Measurements from ENCODE around the gene NR3C1.
A peak's percentile ranks its signal among the peaks of the same experiment; 100 is the strongest.

Gene NR3C1

DNA sequence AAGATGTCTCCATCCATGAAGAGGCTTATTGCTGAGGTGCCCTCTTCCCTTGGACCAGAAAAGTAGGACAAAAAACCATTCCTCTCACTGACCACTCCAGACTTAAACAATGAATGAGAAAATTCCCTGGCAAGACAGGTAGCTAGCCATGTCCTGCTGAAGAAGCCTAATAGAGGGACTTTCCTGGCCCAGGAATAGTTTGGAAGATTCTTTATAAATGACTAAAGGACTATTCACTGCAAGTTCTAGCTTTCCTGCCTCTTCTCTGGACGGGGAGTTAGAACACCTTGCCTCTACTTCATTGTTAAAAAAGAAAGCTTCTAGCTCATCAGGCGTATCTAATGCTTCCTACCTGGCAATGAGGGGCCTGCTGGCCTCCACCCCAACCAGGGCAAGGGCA is 153.6 kb downstream of the NR3C1 start:
- no peak for DNase-seq

DNA sequence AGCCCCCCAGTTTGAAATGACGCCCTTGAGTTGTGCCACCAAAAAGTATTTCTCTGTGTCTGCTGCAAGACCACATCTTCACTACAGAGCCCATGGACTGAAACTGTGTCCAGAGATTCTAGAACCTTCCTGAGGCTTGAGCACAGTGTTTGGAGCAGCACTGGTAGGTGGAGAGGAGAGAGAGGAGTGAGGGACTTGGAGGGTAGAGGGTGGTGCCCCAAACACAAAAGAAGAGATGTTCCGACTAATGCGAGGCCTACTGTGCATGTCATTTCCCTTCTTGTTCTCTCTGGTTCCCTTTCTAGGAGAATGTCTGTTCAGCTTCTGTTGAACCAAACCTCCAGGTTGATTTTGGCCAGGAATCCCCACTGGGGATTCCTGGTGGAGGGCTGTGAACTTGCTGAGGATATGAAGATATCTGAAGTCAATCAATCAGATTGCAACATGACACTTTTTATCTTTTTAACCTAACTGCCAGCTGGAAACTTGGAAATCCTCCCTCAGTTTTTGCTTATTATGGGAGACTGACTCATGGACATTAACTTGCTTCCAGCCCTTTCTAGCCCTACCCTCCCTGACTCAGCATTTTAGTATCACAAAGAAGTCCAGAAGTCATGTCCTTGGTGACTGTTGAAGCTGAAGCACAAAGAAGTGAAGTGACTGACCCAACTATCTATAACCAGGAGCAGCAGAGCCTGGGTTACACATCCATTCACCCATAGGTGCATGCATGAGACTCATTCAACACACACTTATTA is 154.5 kb downstream of the NR3C1 start:
- DNase-seq, result peak; percentile 57

DNA sequence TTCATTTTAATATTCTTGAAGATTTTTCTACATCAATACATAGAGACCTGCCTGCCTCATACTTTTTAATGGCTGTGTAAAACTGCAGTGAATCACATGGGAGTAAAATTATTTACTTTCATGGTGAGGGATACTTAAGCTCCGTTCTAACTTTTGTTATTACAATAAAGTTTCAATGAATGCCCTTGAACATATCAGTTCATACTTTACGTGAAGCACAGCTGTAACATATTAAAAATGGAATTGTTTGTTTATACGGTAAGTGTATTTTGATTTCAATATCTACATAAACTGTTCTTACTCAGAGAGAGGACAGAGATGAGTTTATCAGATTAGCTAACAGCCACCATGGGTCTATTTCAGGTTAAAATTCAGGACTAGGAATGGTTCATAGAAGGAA is 155.1 kb downstream of the NR3C1 start:
- DNase-seq, result no peak

DNA sequence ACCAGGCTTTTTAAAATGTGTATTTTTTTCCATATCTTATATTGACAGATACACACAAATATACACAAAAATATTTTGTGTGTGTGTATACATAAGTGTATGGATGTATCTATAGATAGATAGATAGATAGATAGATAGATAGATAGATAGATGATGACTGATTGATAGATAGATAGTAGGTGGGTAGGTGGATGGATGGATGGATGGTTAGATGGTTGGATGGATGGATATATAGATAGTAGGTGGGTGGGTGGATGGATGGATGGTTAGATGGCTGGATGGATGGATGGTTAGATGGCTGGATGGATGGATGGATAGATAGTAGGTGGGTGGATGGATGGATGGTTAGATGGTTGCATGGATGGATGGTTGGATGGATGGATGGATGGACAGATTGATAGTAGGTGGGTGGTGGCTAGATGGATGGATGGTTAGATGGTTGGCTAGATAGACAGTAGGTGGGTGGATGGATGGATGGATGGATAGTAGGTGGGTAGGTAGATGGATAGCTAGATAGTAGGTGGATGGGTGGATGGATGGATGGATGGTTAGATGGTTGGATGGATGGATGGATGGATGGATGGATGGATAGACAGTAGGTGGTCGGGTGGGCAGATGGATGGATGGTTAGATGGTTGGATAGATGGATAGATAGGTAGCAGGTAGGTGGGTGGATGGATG is 156.2 kb downstream of the NR3C1 start:
- no peak for DNase-seq

DNA sequence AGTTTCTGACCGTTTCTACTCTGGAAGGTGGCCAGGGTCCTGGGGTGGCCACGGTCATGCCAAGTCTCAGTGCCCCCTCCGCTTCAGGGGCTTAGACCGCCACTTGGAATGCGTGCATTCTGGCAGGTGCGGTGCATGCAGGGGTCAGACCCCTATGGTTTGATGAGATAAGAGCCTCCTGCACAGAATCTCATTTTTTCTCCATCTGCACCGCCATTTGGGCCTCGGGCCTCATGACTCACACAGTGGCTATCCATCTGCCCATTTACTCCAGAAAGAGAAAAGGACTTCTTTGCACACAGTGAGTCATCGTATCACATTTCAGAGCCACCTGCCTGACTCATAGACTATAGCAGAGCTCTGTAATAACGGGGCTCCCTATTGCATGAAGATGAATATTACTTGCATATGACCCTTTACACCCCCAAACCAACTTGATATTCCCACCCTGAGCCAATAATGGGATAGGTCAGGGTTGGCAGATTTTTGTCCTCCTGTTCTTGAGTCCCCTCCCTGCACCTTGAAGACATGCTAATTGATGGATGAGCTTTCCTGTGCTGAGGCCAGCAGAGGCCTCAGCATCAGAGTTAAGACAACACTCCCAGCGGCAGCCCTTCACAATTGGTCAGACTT is 157.4 kb downstream of the NR3C1 start:
- no peak for DNase-seq

DNA sequence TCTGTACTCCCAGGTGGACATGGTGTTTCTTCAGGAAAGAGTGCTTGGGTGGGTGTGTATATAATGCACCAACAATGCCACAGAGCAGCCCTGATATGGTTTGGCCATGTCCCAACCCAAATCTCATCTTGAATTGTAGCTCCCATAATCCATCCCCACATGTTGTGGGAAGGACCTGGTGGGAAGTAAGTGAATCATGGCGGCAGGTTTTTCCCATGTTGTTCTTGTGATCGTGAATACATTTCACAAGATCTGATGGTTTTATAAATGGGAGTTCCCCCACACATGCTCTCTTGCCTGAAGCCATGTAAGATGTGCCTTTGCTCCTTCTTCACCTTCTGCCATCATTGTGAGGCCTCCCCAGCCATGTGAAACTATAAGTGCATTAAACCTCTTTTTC is 158.5 kb downstream of the NR3C1 start:
- DNase-seq, result no peak

DNA sequence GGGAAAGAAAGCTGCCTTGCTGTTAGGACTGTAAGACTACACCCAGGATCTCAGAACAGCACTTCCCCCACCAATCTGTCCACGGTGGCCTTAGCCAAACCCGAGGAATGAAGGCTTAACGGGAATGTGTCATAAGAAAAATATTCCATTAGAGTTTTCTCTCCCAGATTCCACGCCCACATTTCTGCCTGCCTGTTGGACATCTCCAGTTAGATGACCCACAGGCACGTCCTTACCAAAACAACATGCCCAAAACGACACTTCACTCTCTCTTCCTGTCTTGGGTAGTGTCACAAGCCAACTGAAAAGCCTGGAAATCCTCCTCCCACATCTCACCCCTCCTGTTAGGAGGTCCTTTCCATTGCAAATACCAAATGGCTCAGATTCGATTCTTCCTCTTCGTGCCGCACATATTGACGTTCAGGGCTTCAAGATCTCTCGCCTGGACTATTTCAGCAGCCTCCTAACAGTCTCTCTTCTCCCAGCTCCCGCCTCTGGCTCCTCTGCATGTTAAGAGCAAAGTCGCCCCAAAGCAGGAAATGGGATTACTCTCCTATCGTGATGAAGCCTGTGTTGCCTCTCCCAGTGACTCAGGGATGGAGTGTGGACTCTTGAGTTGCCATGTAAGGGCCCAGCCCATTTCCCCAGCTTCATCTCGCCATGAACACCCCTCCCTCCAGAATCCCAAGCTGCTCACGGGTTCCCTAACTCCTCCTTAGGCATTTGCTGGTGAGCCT is 159.3 kb downstream of the NR3C1 start:
- no peak for DNase-seq

DNA sequence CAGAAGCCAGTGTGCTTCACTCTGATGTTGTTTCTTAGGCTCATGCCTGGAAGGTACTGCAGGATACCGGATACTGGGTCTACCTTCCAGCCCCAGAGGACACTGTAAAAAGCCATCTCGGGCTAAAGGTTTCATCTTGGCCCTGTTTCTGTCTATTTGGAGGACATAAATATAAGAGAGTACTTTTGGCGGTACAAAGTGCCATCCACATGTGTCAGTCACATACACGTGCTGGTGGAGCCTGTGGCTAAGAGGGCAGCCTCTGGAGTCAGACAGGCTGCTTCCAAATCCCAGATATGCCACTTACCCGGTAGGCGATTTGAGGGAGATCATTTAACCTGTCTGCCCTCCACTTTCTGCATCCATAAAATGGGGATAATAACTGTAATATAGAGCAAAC is 160.4 kb downstream of the NR3C1 start:
- no peak for DNase-seq

DNA sequence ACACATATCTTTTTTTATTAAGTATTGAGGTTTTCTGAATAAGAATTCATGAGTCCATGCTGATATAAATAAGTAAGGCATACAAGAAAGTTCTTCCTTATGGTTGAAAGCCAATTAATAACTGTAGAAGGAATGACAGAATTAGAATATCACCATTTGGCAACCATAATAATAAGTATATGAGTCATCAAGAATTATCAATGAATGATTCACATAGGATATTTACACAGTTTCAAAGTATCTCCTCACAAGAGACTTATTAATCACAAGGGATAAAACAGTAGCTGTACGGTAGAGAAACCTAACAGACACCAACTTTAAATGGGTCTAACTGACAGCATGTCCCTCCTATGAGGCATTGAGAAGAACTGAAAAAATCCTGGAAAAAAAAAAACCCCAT is 161.6 kb downstream of the NR3C1 start:
- DNase-seq, result no peak

DNA sequence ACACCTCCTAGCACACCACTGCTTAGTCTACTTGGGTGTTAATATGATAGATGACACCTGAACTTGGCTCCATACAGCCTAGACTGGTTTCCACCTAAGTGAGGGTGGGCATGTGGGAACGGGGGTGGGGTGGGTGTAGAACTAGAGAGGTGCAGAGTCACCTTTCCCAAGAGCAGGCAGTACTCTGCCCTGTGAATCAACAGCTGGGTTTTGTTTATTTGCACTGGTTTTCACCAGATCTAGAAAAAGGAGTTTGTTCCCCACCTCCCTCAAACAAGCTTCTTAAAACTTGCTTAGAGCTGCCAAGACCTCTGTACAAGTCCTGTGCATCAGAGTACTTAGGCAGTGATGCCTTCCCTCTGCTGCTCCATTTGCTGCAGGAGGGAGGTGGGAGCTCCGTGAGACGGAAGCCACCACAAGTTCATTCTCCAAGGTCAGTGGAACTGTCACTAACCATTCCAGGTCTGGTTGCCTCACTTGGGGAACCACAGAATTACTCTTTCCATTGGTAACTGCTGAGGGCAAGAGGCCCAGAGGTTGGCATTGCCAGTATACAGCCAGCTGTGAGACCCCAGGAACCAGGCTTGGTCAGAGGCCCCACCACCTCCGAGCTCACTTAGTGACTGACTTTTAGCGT is 163.5 kb downstream of the NR3C1 start:
- DNase-seq, result no peak

DNA sequence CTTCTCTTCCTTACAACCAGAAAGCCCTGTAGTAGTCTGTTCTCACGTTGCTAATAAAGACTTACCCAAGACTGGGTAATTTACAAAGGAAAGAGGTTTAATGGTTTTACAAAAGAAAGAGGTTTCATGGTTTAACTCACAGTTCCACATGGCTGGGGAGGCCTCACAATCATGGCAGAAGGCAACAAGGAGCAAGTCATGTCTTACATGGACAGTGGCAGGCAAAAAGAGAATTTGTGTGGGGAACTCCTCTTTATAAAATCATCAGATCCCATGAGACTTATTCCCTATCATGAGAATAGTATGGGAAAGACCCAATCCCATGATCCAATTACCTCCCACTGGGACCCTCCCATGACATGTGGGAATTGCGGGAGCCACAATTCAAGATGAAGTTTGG is 164.9 kb downstream of the NR3C1 start:
- no peak for DNase-seq

DNA sequence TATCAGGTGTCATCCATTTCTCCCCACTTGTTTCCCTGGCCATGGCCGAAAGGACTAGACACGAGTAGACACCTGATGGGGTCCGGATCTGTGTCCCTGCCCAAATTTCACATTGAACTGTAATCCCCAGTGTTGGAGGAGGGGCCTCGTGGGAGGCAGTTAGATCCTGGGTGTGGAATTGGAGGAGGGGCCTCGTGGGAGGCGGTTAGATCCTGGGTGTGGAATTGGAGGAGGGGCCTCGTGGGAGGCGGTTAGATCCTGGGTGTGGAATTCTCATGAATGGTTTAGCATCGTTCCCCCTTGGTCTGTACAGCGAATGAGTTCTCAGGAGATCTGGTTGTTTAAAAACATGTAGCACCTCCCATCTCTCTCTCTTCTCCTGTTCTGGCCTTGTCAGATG is 165.8 kb downstream of the NR3C1 start:
- DNase-seq, result no peak

DNA sequence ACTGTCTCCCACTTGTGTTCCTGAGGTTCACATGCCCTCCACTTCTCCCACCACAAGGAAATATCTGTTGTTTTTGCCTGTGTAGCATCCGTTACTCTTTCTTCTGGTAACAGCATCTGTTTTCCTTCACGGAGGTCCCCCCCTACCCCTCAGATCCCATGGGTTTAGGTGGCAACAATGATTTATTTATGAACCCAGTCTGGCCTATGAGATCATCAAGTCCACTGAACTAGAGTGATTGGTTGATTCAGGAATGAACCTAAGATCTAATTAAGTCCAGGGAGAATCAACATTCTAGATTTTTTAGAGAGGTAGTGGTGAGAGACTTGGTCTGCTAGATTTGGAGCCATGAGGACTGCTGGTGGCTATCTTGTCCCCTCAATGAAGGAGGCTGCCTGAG is 166.8 kb downstream of the NR3C1 start:
- DNase-seq, result no peak

DNA sequence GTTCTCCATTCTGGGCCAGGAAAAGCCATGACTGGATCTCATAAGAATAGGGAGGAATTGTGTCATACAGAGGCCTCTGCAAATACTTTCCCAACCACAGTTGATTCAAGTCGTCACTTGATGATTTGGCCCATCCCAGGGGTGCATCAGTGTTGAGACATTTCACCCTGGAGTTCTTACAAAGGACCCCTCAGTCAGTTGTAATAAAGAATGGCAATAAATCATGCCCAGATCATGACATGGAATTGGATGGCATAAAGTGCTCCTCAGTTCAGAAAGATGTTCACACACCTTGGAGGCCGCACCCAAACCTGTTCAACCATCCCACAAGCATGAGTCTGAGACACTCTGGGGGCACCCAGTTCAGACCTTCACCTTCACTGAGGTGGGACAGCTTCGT is 168.1 kb downstream of the NR3C1 start:
- DNase-seq, result no peak

DNA sequence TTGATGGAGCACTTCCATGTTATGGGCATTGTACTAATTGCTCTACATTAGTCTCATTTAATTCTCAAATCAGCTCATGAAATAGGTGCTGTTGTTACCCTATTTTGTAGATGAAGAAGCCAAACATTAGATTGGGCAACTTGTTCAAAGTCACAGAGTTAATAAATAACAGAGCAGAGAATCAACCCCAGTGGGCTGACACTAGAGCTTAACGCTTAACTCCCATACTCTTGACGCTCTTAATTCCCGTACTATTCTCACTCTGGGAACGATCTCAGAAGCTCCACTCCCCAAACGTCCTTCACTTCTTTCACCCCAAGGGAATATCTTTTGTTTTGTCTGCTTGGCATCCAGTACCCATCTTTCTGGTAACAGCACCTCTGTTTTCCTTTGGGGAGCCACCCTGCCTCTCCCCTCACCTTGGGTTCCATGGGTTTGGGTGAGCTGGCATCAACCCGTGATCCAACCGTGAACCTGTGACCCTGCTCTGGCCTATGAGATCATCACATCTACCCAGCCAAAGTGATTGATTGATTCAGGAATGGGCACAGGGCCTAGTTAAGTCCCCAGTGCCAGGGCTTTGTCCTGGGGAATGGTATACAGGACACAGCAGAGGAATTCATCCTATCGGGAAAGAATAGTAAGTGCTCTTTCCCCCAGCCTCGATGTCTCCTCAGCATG is 169.2 kb downstream of the NR3C1 start:
- DNase-seq, result no peak

DNA sequence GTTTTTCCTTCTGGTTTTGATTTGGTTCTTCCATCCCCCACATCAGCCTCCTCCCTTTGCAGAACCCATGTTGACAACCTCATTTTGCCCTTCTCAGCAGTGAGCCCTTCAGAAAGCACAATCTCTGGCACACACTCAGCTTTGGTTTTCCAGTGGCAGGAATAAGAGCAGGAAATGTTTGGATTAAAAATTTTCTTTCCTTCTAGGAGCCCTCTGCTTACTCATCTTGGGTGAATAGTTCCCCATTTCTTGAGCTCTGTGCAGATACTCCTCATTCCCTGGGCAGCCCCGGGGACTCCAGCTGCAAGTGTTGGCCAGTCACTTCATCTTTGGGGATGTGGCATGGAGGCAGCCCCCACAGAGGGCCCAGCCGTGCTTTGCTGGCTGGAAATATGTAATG is 170.5 kb downstream of the NR3C1 start:
- no peak for DNase-seq

DNA sequence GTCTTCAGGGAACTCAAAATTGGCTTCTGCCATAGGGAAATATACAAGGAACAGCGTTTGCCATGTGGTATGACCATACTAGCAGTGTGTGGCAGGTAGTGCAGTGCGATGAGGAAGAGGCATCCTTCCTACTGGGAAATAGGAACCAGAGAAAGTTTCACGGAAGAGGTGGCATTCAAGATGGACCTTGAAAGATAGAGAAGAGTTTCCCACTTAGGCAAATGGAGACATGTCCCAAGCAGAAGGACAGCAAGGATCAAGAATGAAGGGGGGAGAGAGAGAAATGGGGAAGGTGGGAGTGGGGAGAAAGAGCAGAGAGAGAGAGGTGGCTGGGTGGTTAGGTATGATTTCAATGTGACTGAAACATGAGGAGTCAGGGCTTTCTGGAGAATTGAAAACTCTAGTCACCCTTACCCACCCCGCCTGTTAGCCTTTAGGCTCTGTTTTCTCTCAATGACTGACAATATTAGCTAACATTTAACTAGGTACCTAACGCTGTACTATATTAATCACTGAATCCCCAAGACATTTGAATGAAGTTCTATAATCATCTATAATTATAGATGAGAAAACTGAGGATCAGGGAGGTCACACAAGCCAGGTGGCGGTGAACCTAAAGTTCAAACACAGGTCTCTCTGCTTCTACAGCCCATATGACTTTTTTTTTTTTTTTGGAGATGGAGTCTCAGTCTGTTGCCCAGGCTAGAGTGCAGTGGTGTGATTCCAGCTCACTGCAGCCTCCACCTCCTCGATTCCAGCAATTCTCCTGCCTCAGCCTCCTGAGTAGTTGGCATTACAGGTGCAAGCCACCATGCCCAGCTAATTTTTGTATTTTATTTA is 171.3 kb downstream of the NR3C1 start:
- DNase-seq, result no peak

DNA sequence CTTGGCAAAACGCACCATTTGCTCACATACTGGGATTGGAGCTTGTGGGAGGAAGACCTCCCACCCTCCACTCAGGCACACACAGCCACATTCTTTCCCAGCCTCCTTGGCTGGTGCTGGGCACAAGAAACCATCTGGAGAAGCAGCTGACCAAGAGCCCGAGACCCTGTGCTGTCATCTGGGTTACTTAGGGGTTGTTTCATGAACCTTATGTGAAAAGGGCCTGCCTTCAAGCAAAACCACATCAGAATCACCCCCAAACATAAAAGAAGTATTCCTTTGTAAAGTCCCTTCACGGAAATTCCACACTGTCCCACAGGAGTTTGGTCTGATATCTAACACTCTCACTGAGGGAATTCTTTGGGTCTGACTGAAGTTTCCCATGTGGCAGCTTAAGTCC is 172.1 kb downstream of the NR3C1 start:
- DNase-seq, result no peak

DNA sequence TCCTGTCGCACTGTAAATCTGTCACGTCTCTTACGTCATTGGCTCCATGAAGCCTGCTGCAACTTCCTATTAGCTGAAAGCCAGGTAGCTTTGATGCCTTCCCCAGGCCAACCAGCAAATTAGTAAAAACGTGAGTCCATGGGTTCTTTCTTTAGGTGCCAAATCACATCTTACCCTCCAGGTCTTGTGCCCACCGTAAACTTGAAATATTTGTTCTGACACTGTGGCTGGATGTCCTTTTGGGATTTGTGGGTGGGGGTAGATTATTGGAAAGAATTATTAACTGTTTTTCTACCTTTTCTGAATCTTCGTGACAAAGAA is 172.8 kb downstream of the NR3C1 start:
- no peak for DNase-seq

DNA sequence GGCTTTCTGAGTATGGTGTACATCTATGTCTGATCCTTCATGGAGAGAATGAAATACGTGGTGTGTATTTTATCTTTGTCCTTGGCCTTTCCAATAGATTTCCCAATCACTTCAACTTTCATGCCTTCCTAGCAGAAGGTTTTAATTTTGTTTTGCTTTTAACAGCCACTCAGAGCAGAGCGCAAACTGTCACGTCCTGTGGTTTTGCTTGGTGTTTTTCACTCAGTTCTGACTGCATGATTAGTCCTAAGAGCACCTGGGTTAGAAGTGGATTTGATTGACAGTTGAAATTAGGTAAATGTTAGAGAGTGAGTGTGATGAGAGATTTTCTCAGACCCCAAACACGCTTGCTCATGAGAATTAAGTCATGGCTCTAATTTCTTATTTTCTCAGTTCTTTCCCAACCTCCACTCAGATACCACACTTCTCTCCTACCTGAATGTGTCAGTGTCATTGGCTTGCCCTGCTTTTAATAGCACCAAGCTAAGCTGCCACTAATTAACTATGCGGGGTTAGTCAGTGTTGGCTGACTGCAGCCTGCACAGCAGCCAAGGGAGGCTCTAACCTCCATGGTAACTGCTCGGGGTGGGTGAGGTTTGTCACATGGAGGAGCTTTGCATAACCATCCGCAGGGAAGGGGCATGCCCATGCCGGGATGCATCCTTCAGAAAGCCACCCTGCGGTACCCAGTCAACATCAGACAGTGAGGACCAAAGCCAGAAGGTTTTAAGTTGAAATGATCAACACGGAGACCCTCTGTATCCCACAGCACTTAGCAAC is 173.4 kb downstream of the NR3C1 start:
- no peak for DNase-seq

DNA sequence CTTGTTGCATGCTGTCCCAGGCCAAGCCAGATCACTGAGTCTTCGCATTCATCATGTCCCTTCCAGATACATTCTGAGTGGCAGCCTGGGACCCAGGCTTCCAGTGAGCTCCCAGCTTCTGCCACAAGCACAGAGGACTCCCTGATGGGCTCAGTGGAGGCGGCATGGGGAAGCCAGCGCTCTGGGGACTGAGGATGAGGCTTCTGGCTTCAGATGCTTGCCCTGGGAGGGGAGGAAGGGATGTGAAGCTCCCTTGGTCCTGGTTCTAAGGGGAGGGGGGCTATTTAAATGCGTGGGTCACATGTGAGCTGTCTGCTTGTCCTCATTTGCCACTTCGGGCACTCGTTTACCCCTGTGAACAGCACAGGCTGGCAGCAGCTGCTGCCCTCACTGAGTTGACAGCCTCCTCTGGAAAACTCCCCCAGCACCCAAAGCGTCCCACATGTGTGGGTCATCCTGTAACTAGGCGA is 174.0 kb downstream of the NR3C1 start:
- no peak for DNase-seq
